DMS153 treated with DMSO at 0.1 percent for 48 hours (cell line): Measurements from ENCODE around the gene FBN3.
"Not testable (repeated sequence)": the region's sequence is repeated elsewhere in the genome, so short reads cannot be mapped to it uniquely, and the experiment has no call there.

ENCODE experiments used
- DNase-seq: peaks from one replicate; lab custom pipeline; 2025; ENCODE audit not compliant: unreplicated experiment; lab: John Stamatoyannopoulos, UW

FBN3 gene

DNA sequence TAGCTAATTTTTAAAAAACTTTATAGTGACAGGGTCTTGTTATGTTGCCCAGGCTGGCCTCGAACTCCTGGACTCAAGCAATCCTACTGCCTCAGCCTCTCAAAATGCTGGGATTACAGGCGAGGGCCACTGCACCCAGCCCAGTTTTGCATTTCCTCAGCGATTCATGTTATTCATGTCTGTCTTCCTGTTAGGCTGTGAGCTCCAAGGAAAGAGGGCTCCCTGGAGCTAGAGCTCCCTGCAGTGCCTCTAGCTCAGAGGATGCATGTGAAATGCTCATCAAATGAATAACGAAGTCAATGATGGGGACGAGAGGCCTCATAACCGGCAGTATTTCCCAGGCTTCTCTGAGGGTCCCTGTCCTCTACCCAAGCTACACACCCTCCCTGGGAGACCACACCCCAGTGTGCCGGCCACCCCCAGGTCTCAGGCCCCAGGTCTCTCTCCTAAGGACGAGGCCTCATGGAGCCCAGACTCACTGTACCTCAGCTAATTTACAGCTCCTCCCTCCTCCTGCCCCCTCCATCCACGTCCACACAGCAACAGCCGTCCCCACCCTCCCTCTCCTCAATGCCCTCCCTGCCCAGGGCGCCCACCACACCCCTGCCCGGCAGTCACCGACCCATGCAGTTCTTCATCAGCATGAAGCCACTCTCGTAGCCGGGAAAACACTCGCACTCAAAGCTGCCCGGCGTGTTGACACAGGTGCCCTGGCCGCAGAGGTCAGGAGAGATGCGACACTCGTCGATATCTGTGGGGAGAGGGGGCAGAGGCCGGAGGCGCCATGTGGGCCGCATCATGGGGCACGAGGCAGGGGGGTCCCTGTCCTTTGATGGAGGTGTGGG is 28.5 kb downstream of the FBN3 start:
- DNase-seq = no peak

DNA sequence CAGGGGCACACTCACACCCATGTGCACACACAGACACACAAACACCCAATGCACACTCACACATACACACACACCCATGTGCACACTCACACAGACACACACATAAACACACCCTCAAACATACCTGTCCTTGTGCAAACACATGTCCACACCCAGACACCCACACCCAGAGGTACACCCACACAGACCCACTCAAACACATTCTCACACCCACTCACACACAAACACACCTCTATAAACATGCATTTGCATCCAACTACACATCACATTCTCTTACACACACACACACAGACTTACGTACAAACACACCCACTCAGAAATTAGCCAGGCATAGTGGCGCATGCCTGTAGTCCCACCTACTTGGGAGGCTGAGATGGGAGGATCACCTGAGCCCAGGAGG is 31.4 kb downstream of the FBN3 start:
- no peak for DNase-seq

DNA sequence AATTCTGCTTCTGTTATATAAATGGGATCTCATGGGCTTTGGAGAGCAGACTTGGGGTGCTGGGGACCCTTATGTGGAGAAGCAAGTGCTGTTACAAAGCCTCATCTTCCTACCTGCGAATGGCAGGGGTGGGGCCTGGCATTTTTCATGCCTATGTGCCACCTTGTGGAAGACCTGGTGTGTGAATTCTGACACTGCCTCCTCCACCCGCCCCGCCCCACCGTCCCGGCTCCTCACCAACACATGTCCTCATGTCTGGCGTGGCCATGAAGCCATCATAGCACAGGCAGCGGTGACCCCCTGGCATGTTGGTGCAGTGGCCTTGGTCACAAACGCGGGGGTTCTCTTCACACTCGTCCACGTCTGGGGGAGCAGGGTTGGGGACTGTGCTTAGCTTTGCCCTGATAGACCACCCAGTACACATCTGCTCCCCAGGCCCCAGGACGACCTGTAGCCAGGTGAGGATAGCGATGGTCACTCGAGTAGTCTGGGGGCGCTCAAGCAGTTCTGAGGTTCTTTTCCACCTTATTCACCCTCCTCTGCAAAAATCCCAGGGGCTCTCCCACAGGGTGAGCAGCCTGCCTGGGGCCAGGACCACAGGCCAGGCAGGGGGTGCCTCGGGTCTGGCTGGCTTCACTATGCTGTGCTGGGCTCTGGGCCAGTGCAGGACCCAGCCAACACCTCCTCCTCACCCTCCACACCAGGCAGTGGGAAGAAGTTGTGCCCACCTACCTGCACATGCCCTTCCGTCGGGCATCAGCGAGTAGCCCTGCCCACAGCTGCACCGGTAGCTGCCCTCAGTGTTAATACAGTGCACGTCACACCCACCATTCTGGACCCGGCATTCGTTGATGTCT is 32.7 kb downstream of the FBN3 start:
- no peak for DNase-seq

DNA sequence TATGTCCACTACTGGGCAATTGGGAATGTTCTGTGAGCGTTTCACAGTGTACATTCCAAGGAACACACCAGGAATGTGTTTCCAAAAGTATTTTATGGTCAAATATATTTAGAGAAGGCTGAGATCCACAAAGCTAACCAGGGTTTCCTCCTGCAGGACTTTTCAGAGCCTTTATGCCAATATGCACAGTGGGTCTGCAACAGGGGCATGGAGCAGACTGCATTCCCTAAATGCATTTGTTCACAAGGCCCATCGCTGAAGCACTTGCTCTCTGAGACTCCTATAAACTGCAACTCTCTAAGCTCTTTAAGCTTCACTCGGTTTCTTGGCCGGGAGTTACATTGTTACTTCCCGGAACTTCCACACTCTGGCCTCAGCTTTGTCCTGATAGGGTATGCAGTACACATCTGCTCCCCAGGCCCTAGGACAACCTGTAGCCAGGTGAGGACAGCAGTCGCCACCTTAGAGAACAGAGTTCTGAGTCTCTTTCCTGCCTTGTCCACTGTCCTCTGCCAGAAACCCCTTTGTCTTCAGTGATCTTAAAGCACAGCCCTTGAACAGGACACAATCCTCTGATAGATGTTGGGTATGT is 33.5 kb downstream of the FBN3 start:
- no peak for DNase-seq

DNA sequence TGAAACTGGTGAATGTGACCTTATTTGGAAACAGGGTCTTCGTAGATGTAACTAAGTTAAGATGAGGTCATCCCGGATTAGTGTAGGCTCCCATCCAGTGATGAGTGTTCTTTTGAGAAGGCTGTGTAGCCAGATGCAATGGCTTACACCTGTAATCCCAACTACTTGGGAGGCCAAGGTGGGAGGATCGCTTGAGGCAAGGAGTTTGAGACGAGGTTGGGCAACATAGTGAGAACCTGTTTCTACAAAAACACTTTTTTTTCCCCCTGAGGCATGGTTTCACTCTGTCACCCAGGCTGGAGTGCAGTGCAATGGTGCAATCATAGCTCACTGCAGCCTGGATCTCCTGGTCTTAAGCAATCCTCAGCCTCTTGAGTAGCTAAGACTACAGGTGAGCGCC is 36.4 kb downstream of the FBN3 start:
- no peak for DNase-seq

DNA sequence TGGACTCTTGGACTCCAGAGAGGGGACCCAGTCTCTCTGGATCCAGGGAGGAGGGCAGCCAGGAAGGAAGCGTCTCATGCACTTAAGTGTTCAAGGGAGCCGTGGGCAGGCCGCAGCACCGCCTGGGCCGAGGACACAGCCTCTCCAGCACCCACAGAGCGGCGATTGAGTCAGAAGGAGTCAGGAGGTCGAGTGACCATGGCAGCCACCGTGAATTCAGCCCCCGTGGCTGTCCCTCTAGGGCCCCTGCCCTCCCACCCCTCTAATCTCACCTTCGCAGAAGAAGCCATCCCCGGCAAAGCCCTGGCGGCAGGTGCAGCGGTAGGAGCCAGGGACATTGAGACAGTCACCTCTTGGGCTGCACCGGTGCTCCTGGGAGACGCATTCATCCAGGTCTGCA is 38.0 kb downstream of the FBN3 start:
- DNase-seq = no peak

DNA sequence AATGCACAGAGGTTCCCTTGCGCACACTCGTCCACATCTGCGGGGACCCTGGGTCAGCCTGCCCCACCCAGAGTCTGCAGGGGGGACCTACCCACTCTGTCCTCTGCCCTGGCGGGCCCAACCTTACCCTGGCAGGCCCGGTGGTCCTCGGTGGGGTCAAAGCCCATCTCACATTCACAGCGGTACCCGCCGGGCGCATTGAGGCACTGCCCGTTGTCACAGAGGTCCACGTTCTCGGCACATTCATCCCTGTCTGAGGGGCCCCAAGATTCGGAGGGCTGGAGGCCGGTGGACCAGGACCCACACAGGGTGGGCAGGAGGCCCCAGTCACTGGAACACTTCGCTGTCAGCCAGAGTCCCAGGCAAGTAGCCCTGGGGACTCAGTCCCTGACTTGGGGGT is 38.5 kb downstream of the FBN3 start:
- no peak for DNase-seq

DNA sequence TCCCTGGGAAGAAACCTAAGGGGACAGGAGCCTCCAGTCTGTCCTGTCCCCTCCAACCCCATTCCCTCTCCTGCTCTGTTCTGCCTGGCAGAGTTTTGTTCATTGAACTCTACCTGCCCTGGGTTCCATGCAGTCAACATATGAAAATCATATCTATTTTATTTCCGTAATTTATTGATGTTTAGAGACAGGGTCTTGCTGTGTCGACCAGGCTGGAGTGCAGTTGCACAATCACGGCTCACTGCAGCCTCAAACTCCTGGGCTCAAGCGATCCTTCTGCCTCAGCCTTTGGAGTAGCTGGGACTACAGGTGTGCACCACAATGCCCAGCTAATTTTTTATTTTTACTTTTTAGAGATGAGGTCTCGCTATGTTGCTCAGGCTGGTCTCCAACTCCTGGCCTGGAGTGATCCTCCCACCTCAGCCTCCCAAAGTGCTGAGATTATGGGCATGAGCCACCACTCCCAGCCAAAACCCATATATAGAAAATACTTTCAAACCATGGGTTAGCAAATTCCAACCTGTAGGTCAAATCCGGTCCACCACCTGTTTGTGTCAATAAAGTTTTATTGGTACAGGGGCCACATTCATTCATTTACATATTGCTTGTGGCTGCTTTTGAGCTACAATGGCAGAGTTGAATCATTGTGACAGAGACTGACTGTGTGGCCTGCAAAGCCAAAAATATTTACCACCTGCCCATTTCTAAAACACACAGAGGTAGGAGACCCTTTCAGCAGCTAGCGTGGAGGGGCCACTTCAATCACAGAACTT is 39.3 kb downstream of the FBN3 start:
- DNase-seq = no peak

DNA sequence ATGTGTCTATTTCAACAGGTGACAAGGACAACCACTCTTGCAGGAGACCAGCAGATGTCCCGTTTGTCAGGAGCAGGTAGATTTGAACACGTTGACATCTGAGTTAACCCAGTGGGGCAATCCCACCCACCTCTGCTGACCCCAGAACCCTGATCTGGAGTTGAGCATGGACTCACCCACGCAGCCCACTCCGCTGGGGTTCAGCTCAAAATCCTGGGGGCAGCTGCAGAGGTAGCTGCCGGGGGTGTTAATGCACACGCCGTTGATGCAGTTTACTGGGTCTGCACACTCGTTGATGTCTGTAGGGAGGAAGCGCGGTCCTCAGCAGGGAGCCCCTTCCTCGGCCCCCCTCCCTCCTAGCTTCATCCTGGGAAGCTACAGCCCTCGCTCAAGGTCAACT is 39.9 kb downstream of the FBN3 start:
- DNase-seq = no peak

DNA sequence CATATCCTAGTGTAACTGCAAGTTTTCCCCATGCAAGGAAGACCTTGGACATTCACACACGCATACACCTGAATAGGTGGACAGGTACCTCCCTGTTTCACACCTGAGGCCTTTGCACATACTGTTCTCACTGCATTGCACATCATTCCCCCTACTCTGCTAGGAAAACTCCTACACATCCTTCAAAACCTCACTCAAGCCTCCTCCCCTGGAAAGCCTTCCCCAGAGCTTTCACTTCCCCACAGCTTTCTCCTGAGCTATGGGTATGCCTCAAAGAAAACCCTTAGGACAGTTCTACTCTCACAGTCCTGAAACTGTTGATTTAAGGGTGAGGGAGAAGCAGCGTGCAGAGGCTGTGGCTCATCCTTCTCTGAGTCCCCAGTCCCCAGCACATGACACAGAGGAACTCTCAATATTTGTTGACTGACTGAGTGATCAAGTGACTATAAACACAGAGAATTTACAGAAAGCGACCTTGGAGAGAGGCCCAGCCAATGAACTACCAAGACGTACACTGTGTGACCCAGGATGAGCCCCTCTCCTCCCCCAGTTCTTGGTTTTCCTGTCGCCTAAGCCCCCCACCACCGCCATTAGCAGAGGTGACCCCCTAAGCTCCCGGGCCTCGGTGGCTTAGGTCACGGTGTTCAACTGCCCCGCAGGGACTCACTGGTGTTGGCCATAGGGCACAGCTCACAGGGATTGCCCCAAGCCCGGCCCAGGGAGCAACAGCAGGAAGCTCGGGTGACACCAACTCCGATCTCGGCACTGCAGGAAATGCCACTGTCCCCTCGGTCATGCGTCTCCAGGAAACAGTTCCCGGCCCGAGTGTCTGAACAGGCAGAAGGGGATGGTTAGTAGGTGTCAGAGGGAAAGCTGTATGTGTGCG is 40.6 kb downstream of the FBN3 start:
- no peak for DNase-seq

DNA sequence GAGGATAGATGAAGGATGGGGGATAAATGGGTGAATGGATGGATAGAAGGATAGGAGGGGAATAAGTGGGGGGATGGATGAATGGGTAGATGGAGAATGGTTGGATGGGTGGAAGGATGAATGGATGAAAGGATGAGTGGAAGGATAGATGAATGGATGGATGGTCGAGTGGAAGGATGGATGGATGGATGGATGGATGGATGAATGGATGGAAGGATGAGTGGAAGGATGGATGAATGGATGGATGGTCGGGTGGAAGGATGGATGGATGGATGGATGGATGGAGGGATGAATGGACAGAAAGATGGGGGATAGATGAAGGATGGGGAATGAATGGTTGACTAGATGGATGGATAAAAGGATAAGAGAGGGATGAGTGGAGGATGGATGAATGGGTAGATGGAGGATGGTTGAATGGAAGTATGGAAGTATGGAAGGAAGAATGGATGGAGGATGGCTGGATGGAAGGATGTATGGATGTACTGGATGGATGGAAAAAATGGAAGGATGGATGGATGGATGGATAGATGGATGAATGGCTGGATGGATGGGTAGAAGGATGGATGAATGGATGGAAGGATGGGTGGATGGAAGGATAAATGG is 42.0 kb downstream of the FBN3 start:
- no peak for DNase-seq

DNA sequence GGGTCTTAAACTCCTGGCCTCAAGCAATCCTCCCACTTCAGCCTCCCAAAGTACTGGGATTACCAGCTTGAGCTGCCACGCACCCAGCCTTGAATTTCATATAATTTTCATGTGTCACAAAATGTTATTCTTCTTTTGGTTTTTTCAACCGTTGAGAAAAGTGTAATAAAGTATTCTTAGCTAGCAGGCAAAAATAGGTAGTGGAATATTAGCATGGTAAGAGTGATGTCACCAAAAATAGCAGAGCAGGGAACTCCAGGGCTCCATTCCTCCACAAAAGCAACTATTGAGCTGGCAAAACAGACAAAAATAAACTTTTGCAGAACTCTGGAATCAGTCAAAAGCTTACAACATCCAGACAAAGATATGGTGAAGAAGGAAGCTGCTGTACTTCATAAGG is 43.9 kb downstream of the FBN3 start:
- DNase-seq = no peak

DNA sequence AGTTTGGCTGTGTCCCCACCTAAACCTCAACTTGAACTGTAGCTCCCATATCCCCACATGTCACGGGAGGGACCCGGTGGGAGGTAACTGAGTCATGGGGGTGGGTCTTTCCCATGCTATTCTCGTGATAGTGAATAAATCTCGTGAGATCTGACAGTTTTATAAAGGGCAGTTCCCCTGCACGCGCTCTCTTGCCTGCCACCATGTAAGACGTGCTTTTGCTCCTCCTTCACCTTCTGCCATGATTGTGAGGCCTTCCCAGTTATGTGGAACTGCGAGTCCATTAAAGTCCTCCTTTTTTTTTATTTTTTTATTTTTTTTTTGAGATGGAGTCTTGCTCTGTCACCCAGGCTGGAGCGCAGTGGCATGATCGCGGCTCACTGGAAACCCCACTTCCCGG is 47.5 kb downstream of the FBN3 start:
- DNase-seq = not testable (repeated sequence)

DNA sequence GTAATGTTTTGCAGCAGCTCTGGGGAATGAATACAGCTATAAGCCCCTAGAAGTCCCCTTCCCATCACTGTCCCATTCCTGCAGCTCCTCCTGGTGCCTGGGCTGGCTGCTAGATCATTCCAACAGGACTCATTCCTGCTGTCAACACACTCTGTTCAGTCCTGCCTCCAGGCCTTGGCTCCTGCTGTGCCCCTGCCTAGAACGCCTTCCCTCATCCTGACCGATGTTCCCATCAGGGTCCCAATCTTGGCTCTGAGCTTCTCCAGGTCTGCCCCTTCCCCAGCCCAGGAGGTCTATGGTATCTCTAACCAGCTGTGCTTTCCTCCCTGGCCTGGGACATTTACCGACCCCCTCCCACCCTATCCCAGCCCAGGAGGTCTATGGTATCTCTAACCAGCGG is 48.1 kb downstream of the FBN3 start:
- no peak for DNase-seq

DNA sequence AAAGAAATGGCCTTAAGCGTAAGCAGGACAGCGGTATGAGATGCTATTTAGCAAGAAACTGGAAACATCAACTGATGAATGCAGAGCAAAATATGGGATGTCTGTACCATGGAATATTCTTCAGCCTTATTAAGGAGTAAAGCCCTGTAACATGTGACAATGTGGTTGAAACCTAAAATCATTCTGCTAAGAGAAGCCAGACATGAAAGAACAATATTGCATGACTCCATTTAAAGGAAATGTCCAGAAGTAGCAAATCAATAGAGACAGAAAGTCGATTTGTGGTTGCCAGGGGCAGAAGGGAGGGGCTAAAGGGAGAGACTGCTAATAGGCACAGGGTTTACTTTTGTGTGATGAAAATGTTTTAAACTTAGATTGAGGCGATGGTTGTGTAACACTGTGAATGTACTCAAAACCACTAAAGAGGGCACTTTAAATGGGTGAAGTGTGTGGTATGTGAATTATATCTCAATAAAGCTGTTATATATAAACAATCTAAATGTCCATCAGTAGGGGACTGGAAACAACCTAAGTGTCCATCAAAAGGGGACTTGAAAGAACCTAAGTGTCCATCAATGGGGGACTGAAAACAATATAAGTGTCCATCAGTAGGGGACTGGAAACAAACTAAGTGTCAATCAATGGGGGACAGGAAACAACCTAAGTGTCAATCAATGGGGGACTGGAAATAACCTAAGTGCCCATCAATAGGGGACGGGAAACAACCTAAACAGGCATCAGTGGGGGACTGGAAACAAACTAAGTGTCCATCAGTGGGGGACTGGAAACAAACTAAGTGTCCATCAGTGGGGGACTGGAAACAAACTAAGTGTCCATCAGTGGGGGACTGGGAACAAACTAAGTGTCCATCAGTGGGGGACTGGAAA is 51.5 kb downstream of the FBN3 start:
- no peak for DNase-seq

DNA sequence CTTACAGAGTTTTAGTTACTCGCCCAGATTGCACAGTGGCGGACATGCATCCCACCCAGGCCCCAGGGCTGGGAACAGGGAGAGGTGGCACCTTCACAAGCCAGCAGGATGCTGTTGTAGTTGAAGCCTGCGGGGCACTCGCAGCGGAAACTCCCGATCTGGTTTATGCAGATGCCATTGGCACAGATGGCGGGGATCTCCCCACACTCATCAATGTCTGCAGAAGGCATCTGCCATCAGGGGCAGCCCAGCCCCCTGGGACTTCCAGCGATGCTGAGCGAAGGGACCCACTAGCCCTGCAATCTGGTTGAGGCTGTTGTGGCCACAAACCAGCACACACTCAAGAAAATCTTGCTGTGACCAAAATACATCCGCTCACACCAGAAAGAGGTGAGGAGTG is 52.2 kb downstream of the FBN3 start:
- no peak for DNase-seq

DNA sequence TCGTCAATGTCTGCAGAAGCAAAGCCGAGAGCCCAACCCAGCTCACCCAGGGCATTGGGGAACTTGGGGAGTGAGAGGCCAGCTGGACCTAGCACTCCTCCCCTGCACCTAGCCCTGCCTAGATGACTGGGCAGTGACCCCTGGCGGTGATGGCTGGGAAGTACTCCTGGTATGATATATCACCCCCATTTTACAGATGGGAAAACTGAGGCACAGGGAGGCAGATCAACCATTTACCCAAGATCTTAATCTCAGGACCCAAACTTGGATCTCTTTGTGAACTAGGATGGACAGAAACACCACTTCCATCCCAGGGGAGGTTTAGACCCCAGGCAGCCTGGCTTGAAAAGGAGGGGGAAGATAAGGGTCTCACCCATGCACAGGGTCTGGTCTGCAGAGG is 53.3 kb downstream of the FBN3 start:
- no peak for DNase-seq

DNA sequence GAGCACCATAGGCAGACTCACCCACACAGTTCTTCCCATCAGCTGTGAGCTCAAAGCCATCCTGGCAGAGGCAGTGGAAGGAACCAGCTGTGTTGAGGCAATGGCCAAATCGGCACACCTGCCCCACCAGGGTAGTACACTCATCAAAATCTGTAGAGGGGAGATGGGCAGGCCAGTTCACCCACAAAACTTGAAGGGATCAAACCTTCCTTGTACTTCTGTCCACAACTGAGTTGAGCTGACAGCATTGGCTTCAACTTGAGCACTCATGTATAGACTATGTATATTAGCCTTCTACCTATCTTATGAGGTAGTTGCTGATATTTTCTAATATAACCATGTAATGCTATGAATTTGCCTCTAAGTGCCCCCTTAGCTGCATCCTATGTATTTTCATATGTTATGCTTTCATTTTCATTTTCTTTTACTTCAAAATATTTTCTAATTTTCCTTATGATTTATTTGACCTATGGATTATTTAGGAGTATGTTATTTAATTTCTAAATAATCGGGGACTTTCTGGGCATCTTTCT is 54.0 kb downstream of the FBN3 start:
- DNase-seq = no peak

DNA sequence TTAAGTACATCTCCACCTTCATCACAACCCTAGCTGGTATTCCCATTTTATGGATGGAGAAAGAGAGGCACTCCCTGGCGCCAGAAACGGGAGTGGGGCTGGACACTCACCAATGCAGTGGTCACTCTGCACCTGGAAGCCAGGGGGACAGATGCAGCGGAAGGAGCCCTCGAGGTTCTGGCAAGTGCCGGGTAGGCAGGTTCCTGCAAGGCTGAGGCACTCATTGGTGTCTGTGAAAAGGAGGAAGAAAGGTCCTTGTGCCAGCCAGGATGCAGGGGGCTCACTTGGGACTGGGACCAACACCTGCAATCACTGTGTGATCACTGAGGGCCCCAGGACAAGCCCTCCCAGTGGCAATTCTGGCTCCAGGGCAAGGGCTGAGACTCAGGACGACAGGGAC is 55.1 kb downstream of the FBN3 start:
- DNase-seq = no peak
